HG02759 (cell line): ENCODE data around the gene TDRD9.

Source experiments
- ATAC-seq: cut with Tn5 transposase; IDR thresholded peaks from one replicate; pipeline ENCODE4 v1.9.1; 2021; ENCODE audit warnings: mild to moderate bottlenecking, moderate library complexity; ENCODE audit not compliant: unreplicated experiment

The TDRD9 gene

DNA sequence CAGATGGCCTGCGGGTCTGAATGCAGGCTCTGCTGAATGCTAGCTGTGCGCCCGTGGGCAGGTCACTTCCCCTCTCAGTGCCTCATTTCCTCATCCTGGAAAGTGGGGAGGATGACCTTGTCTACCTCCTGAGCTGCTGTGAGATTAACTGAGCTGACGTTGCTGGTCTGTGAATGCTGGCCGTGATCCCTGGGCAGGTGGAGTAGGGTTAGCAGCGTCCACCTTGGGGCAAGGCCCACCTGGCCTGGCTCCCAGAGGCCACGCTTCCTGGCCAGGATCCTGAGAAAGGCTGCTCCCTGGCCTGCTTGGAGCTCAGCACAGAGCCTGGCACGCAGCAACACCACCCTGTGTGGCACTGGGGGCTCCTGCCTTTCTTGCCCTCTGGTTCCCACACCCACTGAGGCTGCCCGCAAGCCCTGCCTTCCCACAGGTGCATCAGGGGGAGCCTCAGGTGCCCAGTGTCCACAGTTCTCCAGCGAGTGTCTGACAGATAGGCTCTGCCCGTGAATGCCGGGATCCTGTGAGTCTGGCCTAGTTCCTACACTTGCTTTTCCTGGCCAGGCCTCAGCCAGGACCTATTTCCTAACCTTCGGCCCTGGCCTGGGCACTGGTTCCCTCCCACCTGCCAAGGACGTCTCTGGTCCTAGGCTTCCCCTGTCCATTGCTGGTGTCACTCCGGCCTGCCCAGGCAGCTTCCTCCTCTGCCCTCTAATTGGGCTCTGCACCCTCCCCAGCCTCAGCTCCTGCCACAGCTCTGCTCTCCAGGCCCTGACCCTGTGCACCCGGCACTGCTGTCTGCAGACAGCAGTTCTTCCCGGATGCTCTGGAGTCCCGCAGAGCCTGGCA is 37.2 kb upstream of the TDRD9 start:
- ATAC-seq = no peak

- no peak for ATAC-seq
Observed at GRCh38 chr14:103891667-103892215, 36.5 kb upstream of the TDRD9 start.

DNA sequence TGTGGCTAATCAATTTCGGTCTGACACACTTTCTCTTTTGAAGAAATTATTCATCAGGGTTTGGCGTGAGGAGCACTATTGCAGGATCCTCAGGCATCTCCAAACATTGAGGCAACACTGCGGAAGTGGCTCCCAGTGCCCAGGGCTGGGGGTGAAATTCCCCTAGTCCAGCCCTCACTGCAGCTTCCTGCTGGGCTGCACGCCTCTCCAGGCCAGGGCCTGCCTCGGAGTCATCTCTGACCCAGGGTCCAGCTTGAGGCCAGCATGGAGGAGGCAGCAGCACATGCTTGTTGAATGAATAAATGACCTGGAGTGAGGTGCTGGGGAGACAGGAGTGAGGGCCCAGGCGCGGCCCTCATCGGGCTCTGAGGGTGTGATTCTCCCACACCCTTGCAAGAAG is 36.0 kb upstream of the TDRD9 start:
- ATAC-seq = no peak

GRCh38 chr14:103894034-103894722 is 34.1 kb upstream of the TDRD9 start:
- ATAC-seq = no peak

DNA sequence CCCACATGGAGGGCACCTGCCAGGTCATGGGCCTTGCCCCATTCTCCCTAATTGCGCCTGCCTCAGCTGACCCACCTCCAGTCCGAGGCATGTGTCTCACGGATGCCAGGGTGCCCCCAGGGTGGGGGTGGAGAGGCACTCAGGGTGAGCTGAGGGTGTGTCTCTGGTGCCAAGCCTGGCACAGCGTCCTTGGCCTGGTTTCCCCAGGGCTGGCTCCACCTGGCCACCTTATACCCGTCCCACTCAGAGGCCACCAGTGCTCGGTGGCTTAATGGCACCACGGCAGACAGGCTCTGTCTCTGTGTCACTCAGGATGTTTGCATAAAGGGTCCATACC is 33.6 kb upstream of the TDRD9 start:
- ATAC-seq = no peak

DNA sequence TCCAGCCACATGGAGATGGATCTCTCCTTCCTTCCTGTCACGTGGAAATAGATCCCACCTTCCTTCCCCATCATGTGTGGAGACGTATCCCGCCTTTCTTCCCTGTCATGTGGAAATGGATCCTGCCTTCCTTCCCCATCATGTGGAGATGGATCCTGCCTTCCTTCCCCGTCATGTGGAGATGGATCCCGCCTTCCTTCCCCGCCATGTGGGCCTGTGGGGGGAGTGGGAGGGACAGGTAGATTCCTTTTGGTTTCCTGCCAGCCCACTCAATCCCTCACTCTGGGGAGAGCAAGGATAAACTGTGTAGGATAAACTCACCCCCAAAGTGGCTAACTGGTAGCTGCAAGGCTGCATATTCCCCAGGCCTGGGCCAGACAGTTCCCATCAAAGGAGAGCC is 31.7 kb upstream of the TDRD9 start:
- ATAC-seq = no peak

- no peak for ATAC-seq
Observed at GRCh38 chr14:103897075-103897947, 30.9 kb upstream of the TDRD9 start.

GRCh38 chr14:103898204-103898603 is 30.1 kb upstream of the TDRD9 start:
- no peak for ATAC-seq

- no peak for ATAC-seq
Observed at GRCh38 chr14:103898711-103899110, 29.5 kb upstream of the TDRD9 start.

GRCh38 chr14:103899316-103899715 is 28.9 kb upstream of the TDRD9 start:
- ATAC-seq = no peak

DNA sequence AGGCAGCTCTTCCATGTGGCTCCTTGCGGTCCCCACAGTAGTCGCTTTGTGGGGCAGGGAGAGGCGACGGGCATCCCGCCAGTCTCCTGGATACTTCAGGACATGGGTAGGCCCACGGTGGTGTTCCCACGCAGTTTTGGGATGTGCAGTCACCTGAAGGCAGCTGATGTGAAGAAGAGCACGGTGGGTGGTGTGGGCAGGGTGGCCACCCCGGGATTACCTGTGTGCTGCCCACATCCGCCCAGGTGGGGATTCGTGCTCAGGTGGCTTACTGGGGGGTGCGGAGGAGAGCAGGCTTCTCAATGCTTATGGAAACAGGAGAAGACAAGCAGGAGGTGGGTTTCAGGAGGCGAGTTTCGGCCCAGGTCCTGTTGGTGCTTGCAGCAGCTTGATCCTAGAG is 28.4 kb upstream of the TDRD9 start:
- ATAC-seq = no peak

GRCh38 chr14:103904493-103905107 is 23.7 kb upstream of the TDRD9 start:
- ATAC-seq = no peak

DNA sequence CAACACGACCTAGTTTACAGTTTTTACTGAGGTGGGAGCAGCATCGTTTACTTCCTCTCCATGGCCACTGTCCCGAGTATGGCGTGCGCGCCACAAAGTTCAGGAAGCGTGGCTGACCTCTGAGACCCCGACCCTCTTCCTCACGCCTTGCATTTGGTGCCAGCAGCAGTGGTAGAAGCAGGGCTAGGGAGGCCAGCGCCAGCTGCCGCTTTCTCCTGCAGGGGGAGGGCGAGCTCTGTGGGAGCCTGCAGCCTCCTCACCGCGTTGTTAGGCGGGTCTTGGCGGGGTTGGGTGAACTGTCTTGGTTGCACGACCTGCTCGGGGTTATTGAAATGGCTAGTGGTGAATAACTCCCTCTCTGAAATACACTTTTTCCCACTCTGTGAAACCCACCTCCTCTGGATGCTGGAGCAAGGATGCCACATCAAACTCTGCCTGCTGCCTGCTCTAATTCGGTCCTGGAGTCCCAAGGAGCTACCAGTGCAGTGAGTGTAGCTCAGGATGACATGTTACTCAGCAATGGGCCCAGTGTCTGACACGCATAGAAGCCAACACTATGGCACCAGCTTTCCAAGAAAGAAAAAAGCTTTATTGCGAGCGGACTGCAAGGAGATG is 22.3 kb upstream of the TDRD9 start:
- no peak for ATAC-seq

DNA sequence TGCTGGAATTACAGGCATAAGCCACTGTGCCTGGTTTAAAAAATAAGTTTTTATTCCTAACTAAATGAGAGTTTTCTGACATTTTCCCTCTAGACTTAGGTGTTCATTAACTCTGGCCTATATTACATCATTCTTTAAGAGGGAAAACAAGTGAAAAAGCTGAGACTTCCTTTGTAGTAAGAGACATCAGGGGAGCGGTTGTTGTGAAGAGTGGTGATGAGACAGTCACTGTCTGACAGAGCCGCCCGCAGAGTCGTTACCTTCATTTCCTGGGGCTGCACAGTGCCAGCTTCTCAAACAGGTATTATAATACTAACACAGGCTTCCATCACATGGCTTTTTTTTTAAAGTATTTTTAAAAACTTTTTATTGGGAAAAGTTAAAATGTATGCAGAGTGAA is 19.7 kb upstream of the TDRD9 start:
- no peak for ATAC-seq

DNA sequence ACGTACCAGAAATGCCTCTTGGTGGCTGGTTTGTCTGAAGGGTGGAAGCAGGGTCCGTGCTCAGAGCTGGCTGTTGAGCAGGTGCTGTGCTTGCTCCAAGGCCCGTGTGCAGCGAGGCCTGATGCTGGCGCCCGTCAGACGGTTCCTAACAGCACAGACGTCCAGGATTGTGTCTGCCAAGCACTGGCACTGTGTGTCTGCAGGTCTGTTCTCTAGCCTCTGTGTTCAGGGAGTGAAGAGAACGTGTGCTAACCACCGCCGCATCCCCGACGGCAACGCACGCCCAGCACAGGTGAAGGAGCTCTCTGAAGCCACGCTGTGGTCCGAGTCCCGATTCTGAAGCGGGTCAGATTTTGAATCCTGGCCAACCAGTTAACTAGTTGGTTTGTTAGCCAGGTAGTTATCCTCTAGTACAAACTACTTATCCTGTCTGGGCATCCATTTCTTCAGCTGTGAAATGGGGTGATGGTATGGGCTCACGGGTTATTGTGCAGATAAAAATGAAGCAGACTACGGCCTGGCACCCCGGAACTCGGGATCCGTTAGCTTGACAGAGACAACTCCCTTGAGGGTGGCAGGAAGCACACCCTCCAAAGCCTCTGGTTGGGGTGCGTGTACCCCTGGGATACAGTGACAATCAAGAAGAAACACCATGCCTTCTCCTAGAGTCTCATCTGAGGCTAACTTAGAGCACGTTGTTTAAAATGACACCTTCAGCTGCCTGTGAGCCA is 18.6 kb upstream of the TDRD9 start:
- no peak for ATAC-seq

- ATAC-seq = peak; percentile 58
Observed at GRCh38 chr14:103910262-103910935, 17.9 kb upstream of the TDRD9 start.

- ATAC-seq = no peak
Observed at GRCh38 chr14:103910984-103911383, 17.3 kb upstream of the TDRD9 start.

DNA sequence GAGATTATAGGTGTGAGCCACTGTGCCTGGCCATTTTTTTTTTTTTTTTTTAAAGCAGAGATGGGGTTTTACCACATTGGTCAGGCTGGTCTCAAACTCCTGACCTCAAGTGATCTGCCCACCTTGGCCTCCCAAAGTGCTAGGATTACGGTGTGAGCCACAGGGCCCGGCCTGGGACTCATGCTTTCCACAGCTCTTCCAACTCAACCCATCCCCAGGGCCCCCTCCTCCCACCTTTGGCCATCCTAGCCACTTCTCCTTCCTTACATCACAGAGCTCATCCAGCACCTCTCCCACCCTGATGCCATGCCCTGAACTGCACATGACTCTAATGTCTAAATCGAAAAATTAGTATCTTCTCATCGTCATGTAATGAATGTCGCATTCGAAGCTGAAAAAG is 12.6 kb upstream of the TDRD9 start:
- ATAC-seq = no peak

- ATAC-seq = no peak
Observed at GRCh38 chr14:103916636-103917262, 11.5 kb upstream of the TDRD9 start.
